Activated T-helper 17 cell treated with anti-CD3 and anti-CD28 coated beads, Interleukin-2, amount 50 U/mL, for 72 hours (primary cell): ENCODE results near the gene PLCB4. TPM values are rescaled to one million over a fixed set of nuclear protein-coding genes. Genes with fewer than 3 reads are reported as not detected.

Experiments used
- ATAC-seq: fragments of 150-1000 bp; cut with Tn5 transposase; replicated peaks from 2 replicates; pipeline ENCODE4 v1.10.0; 2021; ENCODE audit warnings: mild to moderate bottlenecking, moderate library complexity
- H3K27ac Mint-ChIP-seq: one replicate; pipeline ENCODE4 v1.8.0; 2022; ENCODE audit warnings: mixed read lengths
- H3K27me3 Mint-ChIP-seq: one replicate; pipeline ENCODE4 v1.8.0; 2022; ENCODE audit warnings: mixed read lengths
- H3K36me3 Mint-ChIP-seq: one replicate; pipeline ENCODE4 v1.8.0; 2022; ENCODE audit warnings: low read depth, mild to moderate bottlenecking, mixed read lengths
- H3K4me1 Mint-ChIP-seq: one replicate; pipeline ENCODE4 v1.8.0; 2022; ENCODE audit warnings: mixed read lengths
- H3K4me3 Mint-ChIP-seq: one replicate; pipeline ENCODE4 v1.8.0; 2022; ENCODE audit warnings: mild to moderate bottlenecking, mixed read lengths
- H3K9me3 Mint-ChIP-seq: one replicate; pipeline ENCODE4 v1.8.0; 2022; ENCODE audit warnings: mixed read lengths
- total RNA-seq, 2 donors: library from RNA; stranded (reverse); gene quantifications; one replicate each; pipeline ENCODE4 v1.2.3, GENCODE V29; 2022

Gene PLCB4
- total RNA-seq, 2 donors from 2014 or later, result not detected

- peaks cover 52% of the 10 kb centered on the region for H3K27me3 Mint-ChIP-seq
- no peak for ATAC-seq
- H3K4me3 Mint-ChIP-seq, result no peak overlapping the region
- no peaks in the 10 kb centered on the region for H3K9me3 Mint-ChIP-seq
- no peaks in the 10 kb centered on the region for H3K4me1 Mint-ChIP-seq
- no peak overlapping the region for H3K27ac Mint-ChIP-seq
- no peaks in the 10 kb centered on the region for H3K36me3 Mint-ChIP-seq
Measured at GRCh38 chr20:9517297-9518162, 448.6 kb downstream of the PLCB4 start.

- H3K36me3 Mint-ChIP-seq, result no peaks in the 10 kb centered on the region
- H3K4me1 Mint-ChIP-seq, result no peaks in the 10 kb centered on the region
- no peaks in the 10 kb centered on the region for H3K9me3 Mint-ChIP-seq
- no peak overlapping the region for H3K4me3 Mint-ChIP-seq
- peaks cover 47% of the 10 kb centered on the region for H3K27me3 Mint-ChIP-seq
- no peak overlapping the region for H3K27ac Mint-ChIP-seq
- ATAC-seq, result no peak
Measured at GRCh38 chr20:9518576-9519175, 449.8 kb downstream of the PLCB4 start.

GRCh38 chr20:9520086-9520485 is 451.2 kb downstream of the PLCB4 start:
- H3K4me3 Mint-ChIP-seq, result no peak overlapping the region
- peaks cover 35% of the 10 kb centered on the region for H3K27me3 Mint-ChIP-seq
- ATAC-seq, result no peak
- no peaks in the 10 kb centered on the region for H3K9me3 Mint-ChIP-seq
- H3K36me3 Mint-ChIP-seq, result no peaks in the 10 kb centered on the region
- H3K27ac Mint-ChIP-seq, result no peak overlapping the region
- H3K4me1 Mint-ChIP-seq, result no peaks in the 10 kb centered on the region

GRCh38 chr20:9523636-9524035 is 454.7 kb downstream of the PLCB4 start:
- H3K36me3 Mint-ChIP-seq, result no peaks in the 10 kb centered on the region
- H3K9me3 Mint-ChIP-seq, result no peaks in the 10 kb centered on the region

More at GRCh38 chr20:9523636-9524035, 454.7 kb downstream of the PLCB4 start:
- Mint-ChIP-seq H3K4me1 (no peaks in the 10 kb centered on the region), H3K27ac (no peak overlapping the region), H3K4me3 (no peak overlapping the region), H3K27me3 (peaks cover 19% of the 10 kb centered on the region)
- ATAC-seq, result no peak
